ENCODE results near the gene ALDH8A1.

DNA sequence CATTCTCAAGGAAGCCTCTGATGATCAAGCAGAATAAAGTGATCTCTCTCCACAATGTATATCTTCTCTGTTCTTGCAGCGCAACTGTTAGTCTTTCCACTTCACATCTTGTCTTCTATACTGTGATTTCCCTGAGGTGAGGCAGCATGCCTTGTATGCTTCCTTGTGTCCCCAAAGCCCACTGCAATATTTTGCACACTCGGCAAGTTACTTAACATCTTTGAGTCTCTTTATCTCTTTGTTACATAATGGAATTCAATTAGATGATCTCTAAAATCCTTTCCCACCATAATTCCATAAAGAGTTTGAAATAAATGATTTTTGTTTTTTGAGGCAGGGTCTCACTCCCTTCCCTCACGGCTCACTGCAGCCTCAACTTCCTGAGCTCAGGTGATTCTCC lies 40.4 kb upstream of the ALDH8A1 start:
- TF ChIP-seq POLR2AphosphoS5 (IDR thresholded peaks at IDR 0.05) (no peak), EP300 (IDR thresholded peaks at IDR 0.05) (no peak), POLR2A (IDR thresholded peaks at IDR 0.05) (no peak)
- TF ChIP-seq, protein P1, sequence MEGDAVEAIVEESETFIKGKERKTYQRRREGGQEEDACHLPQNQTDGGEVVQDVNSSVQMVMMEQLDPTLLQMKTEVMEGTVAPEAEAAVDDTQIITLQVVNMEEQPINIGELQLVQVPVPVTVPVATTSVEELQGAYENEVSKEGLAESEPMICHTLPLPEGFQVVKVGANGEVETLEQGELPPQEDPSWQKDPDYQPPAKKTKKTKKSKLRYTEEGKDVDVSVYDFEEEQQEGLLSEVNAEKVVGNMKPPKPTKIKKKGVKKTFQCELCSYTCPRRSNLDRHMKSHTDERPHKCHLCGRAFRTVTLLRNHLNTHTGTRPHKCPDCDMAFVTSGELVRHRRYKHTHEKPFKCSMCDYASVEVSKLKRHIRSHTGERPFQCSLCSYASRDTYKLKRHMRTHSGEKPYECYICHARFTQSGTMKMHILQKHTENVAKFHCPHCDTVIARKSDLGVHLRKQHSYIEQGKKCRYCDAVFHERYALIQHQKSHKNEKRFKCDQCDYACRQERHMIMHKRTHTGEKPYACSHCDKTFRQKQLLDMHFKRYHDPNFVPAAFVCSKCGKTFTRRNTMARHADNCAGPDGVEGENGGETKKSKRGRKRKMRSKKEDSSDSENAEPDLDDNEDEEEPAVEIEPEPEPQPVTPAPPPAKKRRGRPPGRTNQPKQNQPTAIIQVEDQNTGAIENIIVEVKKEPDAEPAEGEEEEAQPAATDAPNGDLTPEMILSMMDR (IDR thresholded peaks at IDR 0.05): no peak
